ENCODE data around the gene CTNS. TPM values are rescaled to one million over a fixed set of nuclear protein-coding genes. Genes with fewer than 3 reads are reported as not detected.

The CTNS gene
- total RNA-seq, 1 experiment from 2014 or later: 20.4 TPM

GRCh38 chr17:3697103-3697476 lies 60.5 kb downstream of the CTNS start:
- no peaks in the 10 kb centered on the region for H3K27me3 ChIP-seq (ENCODE audit: control insufficient read depth, insufficient read depth, low read length)
- H3K4me1 ChIP-seq (ENCODE audit: control insufficient read depth, insufficient read depth, low read length): peaks cover 4% of the 10 kb centered on the region
- no peak overlapping the region for H3K4me3 ChIP-seq (ENCODE audit: low read depth in 2 of 2, low read length in 2 of 2)
- no peak for DNase-seq (ENCODE audit: low read depth, low spot score)
- intact Hi-C loops (cut with micrococcal nuclease; ENCODE audit: unreplicated experiment) (no loop called here), in situ Hi-C loops (cut with HindIII; ENCODE audit: low pct_unique_long_range_greater_than_20kb, low sequenced_read_pairs) (no loop called here)
- ChIA-PET POLR2A (no interaction called here), CTCF (interaction anchor here (0.6 kb wide), 1 partner anchor 237 kb away, joined by 5 read pairs; no protein-coding TSS in a partner anchor)
- no peaks in the 10 kb centered on the region for H3K9me3 ChIP-seq (ENCODE audit: control insufficient read depth, insufficient read depth, low read depth, low read length)
- no peak overlapping the region for H3K27ac ChIP-seq (ENCODE audit: low read length)
- H3K36me3 ChIP-seq (ENCODE audit: control insufficient read depth, insufficient read depth, low read length): no peaks in the 10 kb centered on the region
- TF ChIP-seq TCF7L2 (IDR thresholded peaks at IDR 0.05; ENCODE audit: low read depth, low read length) (no peak), REST (IDR thresholded peaks at IDR 0.05; ENCODE audit: insufficient read depth in 1 of 2, low read depth in 2 of 2, low read length in 1 of 2) (no peak), CTCF (IDR thresholded peaks at IDR 0.05) (no peak), SIN3A (IDR thresholded peaks at IDR 0.05; ENCODE audit: borderline replicate concordance, insufficient read depth, low read depth, low read length) (no peak), POLR2AphosphoS5 (IDR thresholded peaks at IDR 0.05; ENCODE audit: low read depth, low read length) (no peak)
- no TSS peak for BruUV-seq (replicated peaks)
- no peak for ATAC-seq

- TF ChIP-seq POLR2AphosphoS5 (IDR thresholded peaks at IDR 0.05; ENCODE audit: low read depth, low read length) (no peak), SIN3A (IDR thresholded peaks at IDR 0.05; ENCODE audit: borderline replicate concordance, insufficient read depth, low read depth, low read length) (no peak), TCF7L2 (IDR thresholded peaks at IDR 0.05; ENCODE audit: low read depth, low read length) (no peak), REST (IDR thresholded peaks at IDR 0.05; ENCODE audit: insufficient read depth in 1 of 2, low read depth in 2 of 2, low read length in 1 of 2) (no peak), CTCF (IDR thresholded peaks at IDR 0.05) (no peak)
- no peak for DNase-seq (ENCODE audit: low read depth, low spot score)
- in situ Hi-C loops (cut with HindIII; ENCODE audit: low pct_unique_long_range_greater_than_20kb, low sequenced_read_pairs): no loop called here
Observed at GRCh38 chr17:3698139-3698538, 61.6 kb downstream of the CTNS start.

More at GRCh38 chr17:3698139-3698538, 61.6 kb downstream of the CTNS start:
- CTCF ChIA-PET: no interaction called here
- no TSS peak for BruUV-seq (replicated peaks)
- Histone ChIP-seq H3K9me3 (ENCODE audit: control insufficient read depth, insufficient read depth, low read depth, low read length) (no peaks in the 10 kb centered on the region), H3K36me3 (ENCODE audit: control insufficient read depth, insufficient read depth, low read length) (no peaks in the 10 kb centered on the region), H3K4me1 (ENCODE audit: control insufficient read depth, insufficient read depth, low read length) (peaks cover 4% of the 10 kb centered on the region), H3K27ac (ENCODE audit: low read length) (no peak overlapping the region), H3K4me3 (ENCODE audit: low read depth in 2 of 2, low read length in 2 of 2) (no peak overlapping the region), H3K27me3 (ENCODE audit: control insufficient read depth, insufficient read depth, low read length) (no peaks in the 10 kb centered on the region)
- POLR2A ChIA-PET: no interaction called here
- no peak for ATAC-seq
- intact Hi-C loops (cut with micrococcal nuclease; ENCODE audit: unreplicated experiment): no loop called here

Measured in Panc1 (cell line).